GM18858 (cell line): ENCODE results near the gene ZNF101.
A peak's percentile ranks its signal among the peaks of the same experiment; 100 is the strongest.

Experiments
- ATAC-seq: cut with Tn5 transposase; IDR thresholded peaks from one replicate; pipeline ENCODE4 v1.9.1; 2021; ENCODE audit not compliant: unreplicated experiment

Gene ZNF101

GRCh38 chr19:19668230-19669012 lies at the start of gene ZNF101:
Gene ZNF101, plus strand, starts transcription at chr19:19668839. Its CDS starts 125 bp downstream, at chr19:19668964.
- ATAC-seq, result peak; percentile 63

- no peak for ATAC-seq
These were observed 49.3 kb upstream of the ZNF101 start for GRCh38 chr19:19619181-19619848.

GRCh38 chr19:19619849-19620210 lies 48.8 kb upstream of the ZNF101 start:
- ATAC-seq, result no peak

GRCh38 chr19:19623383-19623782 lies 45.3 kb upstream of the ZNF101 start:
- no peak for ATAC-seq

GRCh38 chr19:19624032-19624570 lies 44.5 kb upstream of the ZNF101 start:
- ATAC-seq, result no peak

GRCh38 chr19:19626516-19627472 lies 41.8 kb upstream of the ZNF101 start:
- ATAC-seq, result no peak

- no peak for ATAC-seq
These were observed 40.8 kb upstream of the ZNF101 start, which contains the start of gene LPAR2 for GRCh38 chr19:19627621-19628500. Gene LPAR2, minus strand, starts transcription at chr19:19628220. Its CDS starts 945 bp downstream, at chr19:19627275.

- no peak for ATAC-seq
These were observed 40.0 kb upstream of the ZNF101 start for GRCh38 chr19:19628501-19629134.

- no peak for ATAC-seq
These were observed 38.6 kb upstream of the ZNF101 start for GRCh38 chr19:19630062-19630414.

GRCh38 chr19:19630426-19630825 lies 38.2 kb upstream of the ZNF101 start:
- no peak for ATAC-seq

- ATAC-seq, result no peak
These were observed 37.3 kb upstream of the ZNF101 start for GRCh38 chr19:19631346-19631745.

- no peak for ATAC-seq
These were observed 36.0 kb upstream of the ZNF101 start for GRCh38 chr19:19632661-19633060.

- ATAC-seq, result no peak
These were observed 34.7 kb upstream of the ZNF101 start for GRCh38 chr19:19633711-19634515.

- ATAC-seq, result no peak
These were observed 33.9 kb upstream of the ZNF101 start for GRCh38 chr19:19634516-19635312.

GRCh38 chr19:19635313-19635702 lies 33.3 kb upstream of the ZNF101 start:
- ATAC-seq, result no peak

GRCh38 chr19:19636573-19637185 lies 32.0 kb upstream of the ZNF101 start:
- ATAC-seq, result no peak

GRCh38 chr19:19637186-19637522 lies 31.5 kb upstream of the ZNF101 start:
- ATAC-seq, result no peak
